ENCODE results near the gene MZT2A.
"Not testable (repeated sequence)": the region's sequence is repeated elsewhere in the genome, so short reads cannot be mapped to it uniquely, and the experiment has no call there.

The MZT2A gene

GRCh38 chr2:131517106-131517831 is 25.1 kb upstream of the MZT2A start:
- Histone ChIP-seq H3K36me3 (ENCODE audit: insufficient read depth) (no peaks in the 10 kb centered on the region), H3K9ac (no peak overlapping the region), H3K4me2 (no peak overlapping the region), H3K4me3 (IDR thresholded peaks at IDR 0.05; ENCODE audit: insufficient read depth, low read depth, low read length) (no peak overlapping the region), H3K27me3 (ENCODE audit: insufficient read depth, low read depth) (no peaks in the 10 kb centered on the region), H3K4me1 (ENCODE audit: low read depth, poor library complexity, severe bottlenecking) (no peaks in the 10 kb centered on the region), H3K27ac (no peak overlapping the region), H3K79me2 (ENCODE audit: insufficient read depth, low read depth) (no peaks in the 10 kb centered on the region), H4K20me1 (ENCODE audit: insufficient read depth) (no peaks in the 10 kb centered on the region), H2AFZ (ENCODE audit: low read depth) (no peak overlapping the region)
- TF ChIP-seq CTCF (conservative IDR thresholded peaks at IDR 0.05; ENCODE audit: low read depth, low read length): no peak

DNA sequence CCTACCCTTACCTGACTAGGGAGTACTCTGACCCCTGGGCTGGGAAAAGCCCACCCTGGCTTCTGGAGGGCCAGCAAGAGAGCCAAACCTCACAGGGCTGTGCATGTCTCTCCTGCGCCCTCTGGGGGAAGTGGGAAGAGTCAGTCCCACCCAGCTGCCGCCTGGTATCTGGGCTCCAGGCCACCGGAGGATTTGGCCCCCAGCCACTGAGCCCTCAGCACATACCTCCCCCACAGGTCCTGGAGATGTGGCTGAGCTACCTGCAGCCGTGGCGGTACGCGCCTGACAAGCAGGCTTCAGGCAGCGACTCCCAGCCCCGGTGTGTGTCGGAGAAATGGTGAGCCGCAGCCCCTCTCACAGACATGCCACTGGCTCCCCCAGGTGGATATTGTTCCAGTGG is 24.4 kb upstream of the MZT2A start:
- H3K27ac ChIP-seq; H3K36me3 ChIP-seq (ENCODE audit: insufficient read depth); H3K4me1 ChIP-seq (ENCODE audit: low read depth, poor library complexity, severe bottlenecking); H3K27me3 ChIP-seq (ENCODE audit: insufficient read depth, low read depth); H3K4me3 ChIP-seq (IDR thresholded peaks at IDR 0.05; ENCODE audit: insufficient read depth, low read depth, low read length); H4K20me1 ChIP-seq (ENCODE audit: insufficient read depth); H3K79me2 ChIP-seq (ENCODE audit: insufficient read depth, low read depth); H3K4me2 ChIP-seq; H2AFZ ChIP-seq (ENCODE audit: low read depth); H3K9ac ChIP-seq: not testable (repeated sequence)

DNA sequence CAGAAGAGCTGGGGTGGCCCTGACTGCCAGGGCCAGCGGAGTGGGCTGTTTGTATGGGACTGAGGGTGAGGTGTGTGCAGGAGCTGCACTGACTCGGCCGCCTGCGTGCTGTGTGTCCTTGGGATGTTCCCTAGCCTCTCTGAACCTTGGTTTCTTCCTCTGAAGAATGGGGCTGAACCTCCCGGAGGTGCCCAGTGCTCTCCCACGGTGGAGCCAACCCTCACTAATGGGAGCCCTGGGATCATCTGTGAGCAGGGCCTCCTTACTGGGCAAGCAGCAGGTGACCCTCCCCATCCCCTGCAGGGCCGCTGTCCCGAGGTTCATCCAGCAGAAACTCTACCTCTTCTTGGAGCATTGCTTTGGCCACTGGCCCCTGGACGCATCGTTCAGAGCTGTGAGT is 23.8 kb upstream of the MZT2A start:
- no peak overlapping the region for H3K4me2 ChIP-seq
- no peak for TF ChIP-seq CTCF (conservative IDR thresholded peaks at IDR 0.05; ENCODE audit: low read depth, low read length)
- no peak overlapping the region for H2AFZ ChIP-seq (ENCODE audit: low read depth)
- no peaks in the 10 kb centered on the region for H3K36me3 ChIP-seq (ENCODE audit: insufficient read depth)
- no peaks in the 10 kb centered on the region for H4K20me1 ChIP-seq (ENCODE audit: insufficient read depth)
- no peak overlapping the region for H3K4me3 ChIP-seq (IDR thresholded peaks at IDR 0.05; ENCODE audit: insufficient read depth, low read depth, low read length)
- H3K9ac ChIP-seq: no peak overlapping the region
- no peaks in the 10 kb centered on the region for H3K27me3 ChIP-seq (ENCODE audit: insufficient read depth, low read depth)
- H3K4me1 ChIP-seq (ENCODE audit: low read depth, poor library complexity, severe bottlenecking): no peaks in the 10 kb centered on the region
- no peaks in the 10 kb centered on the region for H3K79me2 ChIP-seq (ENCODE audit: insufficient read depth, low read depth)
- no peak overlapping the region for H3K27ac ChIP-seq

- H3K4me1 ChIP-seq (ENCODE audit: low read depth, poor library complexity, severe bottlenecking); H3K4me3 ChIP-seq (IDR thresholded peaks at IDR 0.05; ENCODE audit: insufficient read depth, low read depth, low read length); H3K27me3 ChIP-seq (ENCODE audit: insufficient read depth, low read depth); H2AFZ ChIP-seq (ENCODE audit: low read depth); H3K4me2 ChIP-seq; H3K9ac ChIP-seq; H4K20me1 ChIP-seq (ENCODE audit: insufficient read depth); H3K79me2 ChIP-seq (ENCODE audit: insufficient read depth, low read depth); H3K27ac ChIP-seq; H3K36me3 ChIP-seq (ENCODE audit: insufficient read depth): not testable (repeated sequence)
Observed at GRCh38 chr2:131515235-131515634, 23.0 kb upstream of the MZT2A start.

- not testable (repeated sequence) for H4K20me1 ChIP-seq (ENCODE audit: insufficient read depth); H3K27ac ChIP-seq; H3K27me3 ChIP-seq (ENCODE audit: insufficient read depth, low read depth); H3K4me3 ChIP-seq (IDR thresholded peaks at IDR 0.05; ENCODE audit: insufficient read depth, low read depth, low read length); H3K9ac ChIP-seq; H3K79me2 ChIP-seq (ENCODE audit: insufficient read depth, low read depth); H3K4me1 ChIP-seq (ENCODE audit: low read depth, poor library complexity, severe bottlenecking); H2AFZ ChIP-seq (ENCODE audit: low read depth); H3K4me2 ChIP-seq; H3K36me3 ChIP-seq (ENCODE audit: insufficient read depth)
Observed at GRCh38 chr2:131514408-131515166, 22.4 kb upstream of the MZT2A start.

DNA sequence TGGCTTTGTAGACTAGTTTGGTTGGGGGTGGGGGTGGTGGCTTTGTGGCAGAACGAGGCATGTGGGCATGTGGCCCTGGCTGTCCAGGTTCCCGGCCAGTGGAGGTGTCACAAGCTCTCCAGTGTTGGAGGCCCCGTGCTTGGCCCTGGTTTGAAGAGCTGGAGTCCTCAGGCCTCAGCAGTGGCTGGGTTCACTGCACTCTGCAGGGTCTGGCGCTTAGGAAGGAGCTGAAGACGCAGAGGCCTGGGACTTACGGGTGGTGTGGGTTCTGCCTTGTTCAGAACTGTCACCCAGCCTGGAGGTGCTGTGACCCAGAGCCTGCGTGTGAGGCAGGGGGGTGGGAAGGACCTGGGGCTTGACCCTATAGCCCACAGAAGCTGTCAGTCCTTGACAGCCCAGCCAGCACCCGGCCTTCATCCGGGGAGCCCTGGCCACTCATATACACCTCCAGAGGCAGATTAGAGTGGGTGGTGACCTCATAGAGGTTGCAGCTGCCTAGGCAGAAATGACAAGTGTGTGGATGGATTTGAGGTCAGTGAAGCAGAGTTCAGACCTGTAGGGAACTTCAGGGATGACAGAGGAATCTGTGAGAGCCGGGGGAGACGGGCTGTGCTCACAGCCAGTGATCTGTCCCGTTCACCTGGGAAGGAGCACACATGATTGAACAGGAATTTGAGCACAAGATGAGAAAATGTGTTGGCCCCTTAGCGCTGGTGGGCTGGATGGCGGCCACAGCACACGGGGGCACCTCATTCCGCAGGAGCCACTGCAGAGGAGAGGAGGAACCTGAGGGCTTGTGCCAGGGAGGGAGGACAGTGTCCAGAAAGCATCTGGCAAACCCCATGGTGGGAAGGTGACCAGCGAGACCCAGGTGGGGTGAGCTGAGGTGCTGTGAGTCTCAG is 20.0 kb upstream of the MZT2A start:
- not testable (repeated sequence) for H3K27ac ChIP-seq; H3K36me3 ChIP-seq (ENCODE audit: insufficient read depth); H4K20me1 ChIP-seq (ENCODE audit: insufficient read depth); H2AFZ ChIP-seq (ENCODE audit: low read depth); H3K79me2 ChIP-seq (ENCODE audit: insufficient read depth, low read depth); H3K4me2 ChIP-seq; H3K4me1 ChIP-seq (ENCODE audit: low read depth, poor library complexity, severe bottlenecking); H3K9ac ChIP-seq; H3K27me3 ChIP-seq (ENCODE audit: insufficient read depth, low read depth); H3K4me3 ChIP-seq (IDR thresholded peaks at IDR 0.05; ENCODE audit: insufficient read depth, low read depth, low read length)

DNA sequence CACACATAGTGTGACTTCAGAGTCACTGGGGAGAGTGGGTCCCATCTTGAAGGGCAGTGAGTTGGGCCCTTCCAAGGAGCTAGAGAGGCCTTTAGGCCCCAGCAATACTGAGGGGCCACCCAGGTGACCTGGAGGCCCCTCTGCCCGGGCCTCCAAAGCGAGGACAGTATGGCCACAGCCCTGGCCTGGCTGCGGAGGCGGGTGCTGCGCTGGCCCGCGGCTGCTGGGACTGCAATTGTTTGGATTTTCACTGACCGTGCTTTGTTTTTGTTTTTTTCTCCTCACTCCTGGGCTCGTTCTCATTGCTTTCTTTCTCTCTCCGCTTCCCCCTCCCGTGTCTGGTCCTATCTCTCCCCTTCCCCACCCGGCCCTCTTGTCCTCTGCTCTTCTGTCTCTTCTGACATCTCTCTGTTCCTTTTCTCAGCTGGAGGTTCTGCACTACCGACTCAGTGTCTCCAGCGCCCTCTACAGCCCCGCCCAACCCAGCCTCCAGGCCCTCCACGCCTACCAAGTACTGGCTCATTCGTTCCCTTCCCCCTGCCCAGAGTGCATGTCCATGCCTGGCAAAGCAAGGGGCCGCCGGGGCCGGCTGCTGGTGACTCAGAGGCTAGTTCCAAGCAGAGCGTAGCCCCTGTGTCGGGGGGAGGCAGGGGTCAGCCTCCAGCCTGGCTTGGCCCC is 19.2 kb upstream of the MZT2A start:
- not testable (repeated sequence) for H3K27ac ChIP-seq; H4K20me1 ChIP-seq (ENCODE audit: insufficient read depth); H3K4me2 ChIP-seq; H3K9ac ChIP-seq; H3K4me3 ChIP-seq (IDR thresholded peaks at IDR 0.05; ENCODE audit: insufficient read depth, low read depth, low read length); H3K27me3 ChIP-seq (ENCODE audit: insufficient read depth, low read depth); H3K79me2 ChIP-seq (ENCODE audit: insufficient read depth, low read depth); H3K4me1 ChIP-seq (ENCODE audit: low read depth, poor library complexity, severe bottlenecking); H3K36me3 ChIP-seq (ENCODE audit: insufficient read depth); H2AFZ ChIP-seq (ENCODE audit: low read depth)

Data from KMS-11 (cell line).